ENCODE measurements around the gene ATXN7L2.

The ATXN7L2 gene

GRCh38 chr1:109466452-109467300 lies 17.0 kb upstream of the ATXN7L2 start, which contains the start of gene SYPL2:
SYPL2 (plus strand) TSS chr1:109466546; CDS start chr1:109466844, 298 bp downstream.
- TF ChIP-seq CTCF (IDR thresholded peaks at IDR 0.05; ENCODE audit: insufficient read depth, low read length, poor library complexity, severe bottlenecking): no peak
- DNase-seq (ENCODE audit: extremely low read depth, insufficient read length): no peak
- no peaks in the 10 kb centered on the region; the same call in none of the 2 replicates for H3K27me3 ChIP-seq (replicated peaks; ENCODE audit: control insufficient read depth, insufficient read depth, low read length)
- no peaks in the 10 kb centered on the region for H3K36me3 ChIP-seq (ENCODE audit: control insufficient read depth, insufficient read depth, low read length)
- no peak within 1 kb of the TSS for H3K4me3 ChIP-seq (replicated peaks; ENCODE audit: low read depth, low read length)

GRCh38 chr1:109467301-109467777 lies 16.4 kb upstream of the ATXN7L2 start:
- H3K27me3 ChIP-seq (replicated peaks; ENCODE audit: control insufficient read depth, insufficient read depth, low read length): no peaks in the 10 kb centered on the region; the same call in none of the 2 replicates
- H3K36me3 ChIP-seq (ENCODE audit: control insufficient read depth, insufficient read depth, low read length): no peaks in the 10 kb centered on the region
- H3K4me3 ChIP-seq (replicated peaks; ENCODE audit: low read depth, low read length): no peak overlapping the region
- TF ChIP-seq CTCF (IDR thresholded peaks at IDR 0.05; ENCODE audit: insufficient read depth, low read length, poor library complexity, severe bottlenecking): no peak
- DNase-seq (ENCODE audit: extremely low read depth, insufficient read length): no peak

GRCh38 chr1:109468061-109468460 lies 15.6 kb upstream of the ATXN7L2 start:
- Histone ChIP-seq H3K27me3 (replicated peaks; ENCODE audit: control insufficient read depth, insufficient read depth, low read length) (no peaks in the 10 kb centered on the region; the same call in none of the 2 replicates), H3K36me3 (ENCODE audit: control insufficient read depth, insufficient read depth, low read length) (no peaks in the 10 kb centered on the region), H3K4me3 (replicated peaks; ENCODE audit: low read depth, low read length) (no peak overlapping the region)
- no peak for DNase-seq (ENCODE audit: extremely low read depth, insufficient read length)
- TF ChIP-seq CTCF (IDR thresholded peaks at IDR 0.05; ENCODE audit: insufficient read depth, low read length, poor library complexity, severe bottlenecking): no peak

- no peak for DNase-seq (ENCODE audit: extremely low read depth, insufficient read length)
- H3K4me3 ChIP-seq (replicated peaks; ENCODE audit: low read depth, low read length): no peak overlapping the region
- H3K27me3 ChIP-seq (replicated peaks; ENCODE audit: control insufficient read depth, insufficient read depth, low read length): no peaks in the 10 kb centered on the region; the same call in none of the 2 replicates
- no peak for TF ChIP-seq CTCF (IDR thresholded peaks at IDR 0.05; ENCODE audit: insufficient read depth, low read length, poor library complexity, severe bottlenecking)
- H3K36me3 ChIP-seq (ENCODE audit: control insufficient read depth, insufficient read depth, low read length): no peaks in the 10 kb centered on the region
Observed at GRCh38 chr1:109468903-109469302, 14.8 kb upstream of the ATXN7L2 start.

- Histone ChIP-seq H3K36me3 (ENCODE audit: control insufficient read depth, insufficient read depth, low read length) (no peaks in the 10 kb centered on the region), H3K27me3 (replicated peaks; ENCODE audit: control insufficient read depth, insufficient read depth, low read length) (no peaks in the 10 kb centered on the region; the same call in none of the 2 replicates), H3K4me3 (replicated peaks; ENCODE audit: low read depth, low read length) (no peak overlapping the region)
- no peak for TF ChIP-seq CTCF (IDR thresholded peaks at IDR 0.05; ENCODE audit: insufficient read depth, low read length, poor library complexity, severe bottlenecking)
- DNase-seq (ENCODE audit: extremely low read depth, insufficient read length): no peak
Observed at GRCh38 chr1:109470245-109470644, 13.5 kb upstream of the ATXN7L2 start.

Data from GM06990 (cell line).